Esophagus squamous epithelium (tissue), 4 donors: Measurements from ENCODE around the gene FRK.

ENCODE experiments used
- POLR2A ChIP-seq, 4 donors: fragments of 450-650 bp; IDR thresholded peaks; one replicate each; pipeline ENCODE4 v1.6.1; 2017; ENCODE audit warnings: antibody characterized with exemption in 4 of 4, mild to moderate bottlenecking in 4 of 4, moderate library complexity in 3 of 4
- TF ChIP-seq, protein P1 (sequence below), 6 experiments: fragments of 450-650 bp in 4 of 6; fragments of 200-600 bp in 2 of 6; sonication (generic) in 2 of 6; IDR thresholded peaks; one replicate each; pipeline ENCODE4 v1.5.1; 2016 to 2019; ENCODE audit warnings: antibody characterized with exemption in 6 of 6, mild to moderate bottlenecking in 4 of 6, moderate library complexity in 4 of 6

DNA sequence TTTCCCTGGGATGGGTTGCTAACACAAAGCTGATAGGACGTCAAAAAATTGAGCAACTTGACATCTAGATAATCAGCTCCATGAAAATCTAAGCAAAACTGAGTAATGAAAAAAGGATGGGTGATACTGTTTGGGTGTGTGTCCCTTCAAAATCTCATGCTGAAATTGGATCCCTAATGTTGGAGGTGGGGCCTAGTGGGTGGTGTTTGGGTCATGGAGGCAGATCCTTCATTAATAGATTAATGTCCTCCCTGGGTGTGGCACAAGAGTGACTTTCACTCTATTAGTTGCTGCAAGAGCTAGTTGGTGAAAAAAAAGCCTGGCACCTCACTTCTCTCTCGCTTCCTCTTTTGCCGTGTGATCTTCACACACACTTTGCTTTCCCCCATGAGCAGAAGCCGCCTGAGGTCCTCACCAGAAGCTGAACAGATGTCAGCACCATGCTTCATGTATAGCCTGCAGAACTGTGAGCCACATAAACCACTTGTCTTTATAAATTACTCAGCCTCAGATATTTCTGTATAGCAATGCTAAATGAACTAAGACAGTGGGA, 160.9 kb downstream of the FRK start:
- TF ChIP-seq, protein P1, sequence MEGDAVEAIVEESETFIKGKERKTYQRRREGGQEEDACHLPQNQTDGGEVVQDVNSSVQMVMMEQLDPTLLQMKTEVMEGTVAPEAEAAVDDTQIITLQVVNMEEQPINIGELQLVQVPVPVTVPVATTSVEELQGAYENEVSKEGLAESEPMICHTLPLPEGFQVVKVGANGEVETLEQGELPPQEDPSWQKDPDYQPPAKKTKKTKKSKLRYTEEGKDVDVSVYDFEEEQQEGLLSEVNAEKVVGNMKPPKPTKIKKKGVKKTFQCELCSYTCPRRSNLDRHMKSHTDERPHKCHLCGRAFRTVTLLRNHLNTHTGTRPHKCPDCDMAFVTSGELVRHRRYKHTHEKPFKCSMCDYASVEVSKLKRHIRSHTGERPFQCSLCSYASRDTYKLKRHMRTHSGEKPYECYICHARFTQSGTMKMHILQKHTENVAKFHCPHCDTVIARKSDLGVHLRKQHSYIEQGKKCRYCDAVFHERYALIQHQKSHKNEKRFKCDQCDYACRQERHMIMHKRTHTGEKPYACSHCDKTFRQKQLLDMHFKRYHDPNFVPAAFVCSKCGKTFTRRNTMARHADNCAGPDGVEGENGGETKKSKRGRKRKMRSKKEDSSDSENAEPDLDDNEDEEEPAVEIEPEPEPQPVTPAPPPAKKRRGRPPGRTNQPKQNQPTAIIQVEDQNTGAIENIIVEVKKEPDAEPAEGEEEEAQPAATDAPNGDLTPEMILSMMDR (IDR thresholded peaks at IDR 0.05), result no peak
- TF ChIP-seq POLR2A (IDR thresholded peaks at IDR 0.05), result no peak
